ENCODE data around the gene OCRL. TPM values are rescaled to one million over a fixed set of nuclear protein-coding genes. Genes with fewer than 3 reads are reported as not detected.

Gene OCRL
- total RNA-seq, 1 donor from 2014 or later: 36.1 TPM

DNA sequence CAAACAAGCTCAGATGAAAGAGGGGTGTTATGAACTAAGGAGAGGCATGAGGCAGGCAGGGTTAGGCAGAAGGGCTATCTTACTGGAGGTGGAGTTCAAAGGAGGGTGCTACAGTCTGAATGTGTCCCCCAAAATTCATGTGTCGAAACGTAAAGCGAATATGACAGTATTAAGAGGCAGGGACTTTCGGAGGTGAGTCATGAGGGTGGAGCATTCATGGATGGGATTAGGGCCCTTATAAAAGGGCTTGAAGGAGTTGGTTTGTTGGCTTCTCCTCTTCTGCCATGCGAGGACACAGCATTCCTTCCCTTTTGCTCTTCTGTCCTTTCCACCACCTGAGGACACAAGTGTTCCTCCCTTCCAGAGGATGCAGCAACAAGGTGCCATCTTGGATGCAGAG lies 91.8 kb downstream of the OCRL start:
- H3K4me1 Mint-ChIP-seq (ENCODE audit: low read depth, unreplicated experiment): no peaks in the 10 kb centered on the region
- no peaks in the 10 kb centered on the region for H3K36me3 Mint-ChIP-seq (ENCODE audit: low read depth, unreplicated experiment)
- no peak overlapping the region for H2AFZ ChIP-seq (ENCODE audit: low read depth, low read length)
- H3K4me2 ChIP-seq (ENCODE audit: low read length): no peak overlapping the region
- no peak overlapping the region for H3K4me3 ChIP-seq (ENCODE audit: insufficient read depth, low read depth, low read length)
- H3K9me3 Mint-ChIP-seq (ENCODE audit: unreplicated experiment): peaks cover under 1% of the 10 kb centered on the region
- H3K27me3 ChIP-seq (ENCODE audit: insufficient read depth, low read length): no peaks in the 10 kb centered on the region
- H3K36me3 ChIP-seq (ENCODE audit: insufficient read depth, low read length): no peaks in the 10 kb centered on the region
- FAIRE-seq (peak; percentile 9), DNase-seq (ENCODE audit: low read depth) (no peak)
- no peak for TF ChIP-seq EZH2 (IDR thresholded peaks at IDR 0.05; ENCODE audit: insufficient read depth, low read length)
- TF ChIP-seq, protein P1, sequence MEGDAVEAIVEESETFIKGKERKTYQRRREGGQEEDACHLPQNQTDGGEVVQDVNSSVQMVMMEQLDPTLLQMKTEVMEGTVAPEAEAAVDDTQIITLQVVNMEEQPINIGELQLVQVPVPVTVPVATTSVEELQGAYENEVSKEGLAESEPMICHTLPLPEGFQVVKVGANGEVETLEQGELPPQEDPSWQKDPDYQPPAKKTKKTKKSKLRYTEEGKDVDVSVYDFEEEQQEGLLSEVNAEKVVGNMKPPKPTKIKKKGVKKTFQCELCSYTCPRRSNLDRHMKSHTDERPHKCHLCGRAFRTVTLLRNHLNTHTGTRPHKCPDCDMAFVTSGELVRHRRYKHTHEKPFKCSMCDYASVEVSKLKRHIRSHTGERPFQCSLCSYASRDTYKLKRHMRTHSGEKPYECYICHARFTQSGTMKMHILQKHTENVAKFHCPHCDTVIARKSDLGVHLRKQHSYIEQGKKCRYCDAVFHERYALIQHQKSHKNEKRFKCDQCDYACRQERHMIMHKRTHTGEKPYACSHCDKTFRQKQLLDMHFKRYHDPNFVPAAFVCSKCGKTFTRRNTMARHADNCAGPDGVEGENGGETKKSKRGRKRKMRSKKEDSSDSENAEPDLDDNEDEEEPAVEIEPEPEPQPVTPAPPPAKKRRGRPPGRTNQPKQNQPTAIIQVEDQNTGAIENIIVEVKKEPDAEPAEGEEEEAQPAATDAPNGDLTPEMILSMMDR (IDR thresholded peaks at IDR 0.05; ENCODE audit: insufficient read depth, low read depth, low read length): no peak
- H3K27ac Mint-ChIP-seq (ENCODE audit: unreplicated experiment): no peak overlapping the region
- H3K27me3 Mint-ChIP-seq (ENCODE audit: low read depth, unreplicated experiment): peaks cover 5% of the 10 kb centered on the region
- no peak overlapping the region for H3K9ac ChIP-seq (ENCODE audit: low read length)
- H3K4me1 ChIP-seq (ENCODE audit: insufficient read depth, low read length): no peaks in the 10 kb centered on the region
- H3K9me3 ChIP-seq (ENCODE audit: insufficient read depth, low read depth, low read length): no peaks in the 10 kb centered on the region
- H3K79me2 ChIP-seq (ENCODE audit: insufficient read depth, low read length): no peaks in the 10 kb centered on the region
- H3K27ac ChIP-seq (ENCODE audit: low read depth, low read length): no peak overlapping the region
- H4K20me1 ChIP-seq (ENCODE audit: insufficient read depth, low read length): no peaks in the 10 kb centered on the region
- H3K4me3 Mint-ChIP-seq (ENCODE audit: unreplicated experiment): no peak overlapping the region

DNA sequence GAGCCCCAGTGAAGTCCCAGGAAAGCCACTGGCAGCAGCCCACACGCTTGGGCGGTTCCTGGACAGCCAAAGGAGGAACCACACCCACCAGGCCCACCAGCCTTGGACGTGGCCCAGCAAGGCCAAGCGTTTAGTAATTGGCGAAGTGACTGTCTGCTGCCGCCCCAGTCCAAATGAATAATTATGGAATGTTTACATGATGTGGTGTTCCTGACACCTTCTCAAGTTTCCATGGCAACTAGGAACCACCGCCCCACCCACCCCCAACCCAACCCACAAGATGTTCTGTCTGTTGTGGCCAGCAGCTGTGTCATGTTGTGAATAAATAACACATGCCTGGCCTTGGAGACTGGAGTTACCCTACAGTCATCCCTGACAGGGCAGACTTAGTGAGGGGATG lies 92.4 kb downstream of the OCRL start:
- Mint-ChIP-seq H3K27me3 (ENCODE audit: low read depth, unreplicated experiment) (peaks cover 5% of the 10 kb centered on the region), H3K4me3 (ENCODE audit: unreplicated experiment) (no peak overlapping the region), H3K9me3 (ENCODE audit: unreplicated experiment) (no peaks in the 10 kb centered on the region), H3K36me3 (ENCODE audit: low read depth, unreplicated experiment) (no peaks in the 10 kb centered on the region), H3K4me1 (ENCODE audit: low read depth, unreplicated experiment) (no peaks in the 10 kb centered on the region), H3K27ac (ENCODE audit: unreplicated experiment) (no peak overlapping the region)
- Histone ChIP-seq H3K36me3 (ENCODE audit: insufficient read depth, low read length) (no peaks in the 10 kb centered on the region), H4K20me1 (ENCODE audit: insufficient read depth, low read length) (no peaks in the 10 kb centered on the region), H3K4me3 (ENCODE audit: insufficient read depth, low read depth, low read length) (no peak overlapping the region), H3K9ac (ENCODE audit: low read length) (no peak overlapping the region), H3K27me3 (ENCODE audit: insufficient read depth, low read length) (no peaks in the 10 kb centered on the region), H3K9me3 (ENCODE audit: insufficient read depth, low read depth, low read length) (no peaks in the 10 kb centered on the region), H3K27ac (ENCODE audit: low read depth, low read length) (no peak overlapping the region), H3K4me2 (ENCODE audit: low read length) (no peak overlapping the region), H3K79me2 (ENCODE audit: insufficient read depth, low read length) (no peaks in the 10 kb centered on the region), H3K4me1 (ENCODE audit: insufficient read depth, low read length) (no peaks in the 10 kb centered on the region), H2AFZ (ENCODE audit: low read depth, low read length) (no peak overlapping the region)
- FAIRE-seq (no peak), DNase-seq (ENCODE audit: low read depth) (peak; percentile 25)
- no peak for TF ChIP-seq EZH2 (IDR thresholded peaks at IDR 0.05; ENCODE audit: insufficient read depth, low read length)
- TF ChIP-seq, protein P1 (IDR thresholded peaks at IDR 0.05; ENCODE audit: insufficient read depth, low read depth, low read length): no peak

DNA sequence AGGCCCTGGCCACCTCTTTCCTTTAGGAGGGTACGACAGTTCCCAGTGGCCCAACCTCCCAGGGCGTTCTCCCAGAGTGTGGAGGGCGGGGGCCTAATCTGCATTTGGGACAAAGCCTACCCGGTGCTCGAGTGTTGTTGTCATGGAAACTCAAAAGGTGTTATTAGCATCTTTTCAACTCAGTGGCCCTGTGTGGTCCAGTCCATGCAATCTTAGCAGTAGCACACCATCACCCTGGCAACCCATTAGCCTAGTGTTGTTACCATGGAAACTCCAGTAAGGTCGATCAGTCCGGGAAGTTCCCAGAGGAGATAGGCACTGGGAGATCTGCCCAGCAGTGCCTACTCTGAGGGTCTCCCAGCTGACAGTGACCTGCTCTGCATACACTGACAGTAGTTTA lies 94.5 kb downstream of the OCRL start:
- Histone ChIP-seq H3K4me1 (ENCODE audit: insufficient read depth, low read length) (no peaks in the 10 kb centered on the region), H3K9ac (ENCODE audit: low read length) (no peak overlapping the region), H3K27me3 (ENCODE audit: insufficient read depth, low read length) (no peaks in the 10 kb centered on the region), H3K36me3 (ENCODE audit: insufficient read depth, low read length) (no peaks in the 10 kb centered on the region), H3K4me3 (ENCODE audit: insufficient read depth, low read depth, low read length) (no peak overlapping the region), H3K9me3 (ENCODE audit: insufficient read depth, low read depth, low read length) (no peaks in the 10 kb centered on the region), H3K4me2 (ENCODE audit: low read length) (no peak overlapping the region), H4K20me1 (ENCODE audit: insufficient read depth, low read length) (no peaks in the 10 kb centered on the region), H3K27ac (ENCODE audit: low read depth, low read length) (no peak overlapping the region), H2AFZ (ENCODE audit: low read depth, low read length) (no peak overlapping the region), H3K79me2 (ENCODE audit: insufficient read depth, low read length) (no peaks in the 10 kb centered on the region)
- Mint-ChIP-seq H3K27ac (ENCODE audit: unreplicated experiment) (no peak overlapping the region), H3K4me1 (ENCODE audit: low read depth, unreplicated experiment) (no peaks in the 10 kb centered on the region), H3K4me3 (ENCODE audit: unreplicated experiment) (no peak overlapping the region), H3K36me3 (ENCODE audit: low read depth, unreplicated experiment) (no peaks in the 10 kb centered on the region), H3K9me3 (ENCODE audit: unreplicated experiment) (no peaks in the 10 kb centered on the region), H3K27me3 (ENCODE audit: low read depth, unreplicated experiment) (peaks cover 6% of the 10 kb centered on the region)
- TF ChIP-seq EZH2 (IDR thresholded peaks at IDR 0.05; ENCODE audit: insufficient read depth, low read length): no peak
- TF ChIP-seq, protein P1 (IDR thresholded peaks at IDR 0.05; ENCODE audit: insufficient read depth, low read depth, low read length): no peak
- DNase-seq (ENCODE audit: low read depth) (no peak), FAIRE-seq (no peak)
